SK-N-MC (cell line): ENCODE results near the gene RALA.

Experiments
- DNase-seq: peaks from one replicate; pipeline ENCODE4 v3.0.0-alpha.2; 2011; ENCODE audit warnings: low read depth, low spot score
- H3K27ac ChIP-seq: fragments of 200-600 bp; sonication (generic); 2 replicates; pipeline ENCODE4 v1.5.1; 2016; ENCODE audit warnings: mixed run types
- H3K36me3 ChIP-seq: fragments of 200-600 bp; sonication (generic); 2 replicates; pipeline ENCODE4 v1.6.1; 2017; ENCODE audit warnings: antibody characterized with exemption, low read length, mixed read lengths; ENCODE audit not compliant: insufficient read depth
- H3K4me3 ChIP-seq: fragments of 200-600 bp; sonication (generic); 2 replicates; pipeline ENCODE4 v1.5.1; 2016
- H3K9ac ChIP-seq: fragments of 200-600 bp; sonication (generic); 2 replicates; pipeline ENCODE4 v1.8.0; 2017; ENCODE audit warnings: mixed run types, mixed read lengths; ENCODE audit not compliant: insufficient read length
- H3K9me3 ChIP-seq: fragments of 200-600 bp; sonication (generic); 2 replicates; pipeline ENCODE4 v1.6.1; 2017; ENCODE audit warnings: low read depth, mild to moderate bottlenecking, antibody characterized with exemption, low read length, moderate library complexity, mixed read lengths
- EZH2 ChIP-seq: fragments of 200-600 bp; sonication (generic); IDR thresholded peaks from one replicate; pipeline ENCODE4 v1.6.1; 2017; ENCODE audit warnings: antibody characterized with exemption
- FOXP2 ChIP-seq: optimal IDR thresholded peaks from 2 replicates; pipeline ENCODE3; 2011; ENCODE audit warnings: mild to moderate bottlenecking, moderate library complexity; ENCODE audit not compliant: insufficient read depth; ENCODE audit errors: extremely low read length, control extremely low read depth
- POLR2AphosphoS5 ChIP-seq: IDR thresholded peaks from 2 replicates; pipeline ENCODE4 v1.6.1; 2012; ENCODE audit warnings: mild to moderate bottlenecking, low read depth, low read length, borderline replicate concordance

RALA gene

DNA sequence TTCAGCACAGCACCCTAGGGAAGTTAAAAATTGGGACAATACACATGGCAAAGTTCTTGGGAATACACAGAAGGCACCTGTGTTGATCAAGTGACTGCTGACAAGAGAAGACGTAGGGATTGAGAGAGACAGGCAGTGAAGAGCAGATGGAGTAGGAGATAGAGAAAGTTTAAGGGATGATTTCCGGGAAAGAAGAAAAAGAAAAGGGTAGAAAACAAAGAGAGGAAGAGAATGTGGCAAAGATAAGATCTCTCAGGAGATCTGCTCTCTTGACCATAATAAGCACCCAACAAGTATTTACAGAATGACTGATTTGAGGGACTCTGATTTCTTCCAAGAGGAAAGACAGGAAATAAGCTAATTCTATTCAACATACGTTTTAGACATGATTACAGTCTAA lies 15.1 kb upstream of the RALA start:
- Histone ChIP-seq H3K4me3 (peak overlapping the region; percentile 36), H3K9me3 (no peaks in the 10 kb centered on the region), H3K9ac (no peak overlapping the region), H3K27ac (peak overlapping the region; percentile 74; the same call in 1 of the 2 replicates), H3K36me3 (no peaks in the 10 kb centered on the region)
- DNase-seq: no peak
- TF ChIP-seq POLR2AphosphoS5 (peak; percentile 13; the same call in 1 of the 2 replicates), FOXP2 (no peak), EZH2 (no peak)

DNA sequence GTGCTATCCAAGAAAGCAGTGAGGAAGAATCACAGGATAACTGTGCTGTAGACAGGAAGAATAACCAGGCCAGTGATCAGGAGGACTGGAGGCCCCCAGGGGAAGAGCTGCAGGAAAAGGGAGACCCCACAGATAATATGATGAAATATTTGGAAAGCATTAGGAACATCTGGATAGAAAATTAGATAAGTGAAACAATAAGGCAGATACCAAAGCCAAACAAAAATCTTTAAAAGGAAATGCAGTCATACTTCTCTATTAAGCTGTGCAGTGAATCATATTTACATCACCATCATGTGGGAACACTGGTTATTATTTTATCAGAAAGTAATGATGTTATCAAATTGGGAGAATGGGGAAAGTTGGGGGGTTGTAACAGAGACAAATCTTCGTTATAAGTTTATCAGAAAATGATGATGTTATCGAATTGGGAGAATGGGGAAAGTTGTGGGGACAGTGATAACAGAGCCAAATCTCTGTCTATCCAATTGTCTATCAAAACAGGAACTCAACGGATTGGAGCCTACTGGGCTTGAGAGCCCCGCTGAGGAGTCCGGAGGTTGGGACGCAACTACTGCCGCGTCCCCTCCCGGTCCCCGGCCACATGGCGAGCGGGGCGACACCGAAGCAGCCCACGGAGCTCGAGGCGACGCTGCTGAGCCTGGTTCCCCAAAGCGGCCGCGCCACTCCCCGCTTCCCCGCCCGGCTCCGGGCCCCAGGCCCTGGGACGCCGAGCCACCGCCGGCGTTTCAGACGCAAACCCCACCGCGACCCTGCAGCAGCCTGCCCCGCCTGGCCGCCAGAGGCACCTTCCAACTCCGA lies 14.0 kb upstream of the RALA start:
- Histone ChIP-seq H3K9me3 (no peaks in the 10 kb centered on the region), H3K36me3 (no peaks in the 10 kb centered on the region), H3K27ac (peak overlapping the region; percentile 74), H3K4me3 (peak overlapping the region; percentile 36; the same call in 1 of the 2 replicates), H3K9ac (peak overlapping the region; percentile 54)
- TF ChIP-seq EZH2 (no peak), FOXP2 (no peak), POLR2AphosphoS5 (no peak)
- DNase-seq: no peak

DNA sequence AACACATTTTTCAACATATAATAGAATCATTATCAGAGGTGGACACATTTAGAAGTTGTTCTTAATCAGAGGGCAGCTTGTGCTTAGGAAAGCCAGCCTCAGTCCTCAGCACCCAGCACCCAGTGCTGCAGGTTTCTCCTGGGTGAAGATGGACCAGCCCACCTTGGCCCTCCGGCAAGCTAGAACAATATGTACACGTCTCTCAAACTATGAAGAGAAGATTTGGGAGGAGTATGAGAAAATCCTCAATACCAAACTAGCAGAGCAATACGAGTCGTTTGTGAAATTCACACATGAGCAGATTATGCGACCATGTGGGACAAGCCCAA lies 13.5 kb upstream of the RALA start:
- Histone ChIP-seq H3K9ac (no peak overlapping the region), H3K36me3 (no peaks in the 10 kb centered on the region), H3K9me3 (no peaks in the 10 kb centered on the region), H3K27ac (no peak overlapping the region), H3K4me3 (no peak overlapping the region)
- DNase-seq: no peak
- TF ChIP-seq EZH2 (no peak), FOXP2 (no peak), POLR2AphosphoS5 (no peak)

DNA sequence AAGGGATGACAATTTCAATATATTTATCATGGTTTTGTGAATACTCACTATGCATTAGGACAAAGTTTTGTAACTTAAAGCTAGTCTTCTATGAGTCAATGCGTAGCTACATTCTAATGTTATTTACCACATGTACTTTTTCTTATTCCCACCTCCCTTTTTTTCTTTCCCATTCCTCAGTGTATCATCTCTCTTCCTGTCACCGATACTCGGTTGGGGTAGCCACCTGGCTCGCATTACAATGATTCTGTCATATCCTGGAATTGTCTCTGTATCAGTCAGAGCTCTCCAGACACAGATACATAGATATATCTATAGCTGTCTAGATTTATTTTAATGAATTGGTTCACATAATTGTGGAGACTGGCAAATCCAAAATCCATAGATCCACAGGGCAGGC lies 9.8 kb upstream of the RALA start:
- Histone ChIP-seq H3K9me3 (no peaks in the 10 kb centered on the region), H3K9ac (no peak overlapping the region), H3K36me3 (no peaks in the 10 kb centered on the region), H3K27ac (no peak overlapping the region), H3K4me3 (no peak overlapping the region)
- TF ChIP-seq POLR2AphosphoS5: no peak
- TF ChIP-seq EZH2: no peak
- TF ChIP-seq FOXP2: no peak
- DNase-seq: no peak

DNA sequence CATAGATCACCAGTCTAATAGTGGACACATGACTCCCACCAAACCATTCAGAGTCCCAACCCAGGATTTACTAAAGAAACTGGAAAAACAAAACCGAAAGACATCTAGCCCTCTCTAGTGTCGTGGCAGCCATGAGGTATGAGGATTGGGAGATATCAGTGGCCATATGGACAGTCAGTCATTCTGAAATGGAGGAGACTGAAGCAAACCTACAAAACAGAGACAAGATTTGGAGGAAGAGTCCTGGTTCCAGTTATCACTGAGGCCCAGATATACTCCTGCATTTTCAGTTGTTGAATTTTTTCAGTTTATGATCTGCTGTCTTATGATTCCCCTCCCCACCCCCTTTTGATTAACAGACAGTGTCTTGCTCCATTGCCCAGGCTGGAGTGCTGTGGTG lies 9.1 kb upstream of the RALA start:
- no peak overlapping the region for H3K4me3 ChIP-seq
- TF ChIP-seq EZH2 (no peak), FOXP2 (no peak), POLR2AphosphoS5 (no peak)
- H3K9me3 ChIP-seq: no peaks in the 10 kb centered on the region
- H3K36me3 ChIP-seq: no peaks in the 10 kb centered on the region
- no peak for DNase-seq
- H3K9ac ChIP-seq: no peak overlapping the region
- no peak overlapping the region for H3K27ac ChIP-seq

DNA sequence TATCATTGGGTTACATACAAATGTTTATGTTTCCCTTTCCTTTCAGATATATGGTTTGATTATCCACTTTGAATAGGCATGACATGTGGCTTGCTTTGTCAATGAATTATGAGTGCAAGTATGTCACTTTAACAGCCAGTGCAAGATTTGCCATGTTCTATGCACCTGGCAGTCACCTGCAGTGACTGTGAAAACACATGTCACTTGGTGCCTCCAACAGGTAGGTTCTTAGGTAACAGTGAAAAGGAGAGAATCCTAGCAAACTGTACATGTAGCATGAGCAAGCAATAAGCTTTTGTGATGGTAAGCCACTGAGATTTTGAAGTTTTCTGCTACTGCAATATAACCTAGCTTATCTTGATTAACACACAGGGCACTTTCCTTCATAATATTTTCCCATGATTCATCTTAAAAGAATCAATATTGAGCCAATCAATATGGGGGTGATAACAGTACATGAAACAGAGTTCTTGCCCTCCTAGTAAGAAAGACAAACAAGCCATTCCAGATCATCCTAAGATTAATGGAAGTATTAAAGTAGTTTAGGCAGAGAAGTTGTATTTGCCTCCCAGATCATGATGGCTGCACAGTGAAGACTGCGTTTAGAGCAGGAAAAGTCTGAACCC lies 7.9 kb upstream of the RALA start:
- DNase-seq: no peak
- no peaks in the 10 kb centered on the region for H3K36me3 ChIP-seq
- TF ChIP-seq FOXP2: no peak
- no peak for TF ChIP-seq EZH2
- no peak for TF ChIP-seq POLR2AphosphoS5
- no peak overlapping the region for H3K9ac ChIP-seq
- H3K27ac ChIP-seq: no peak overlapping the region
- H3K4me3 ChIP-seq: no peak overlapping the region
- H3K9me3 ChIP-seq: no peaks in the 10 kb centered on the region

DNA sequence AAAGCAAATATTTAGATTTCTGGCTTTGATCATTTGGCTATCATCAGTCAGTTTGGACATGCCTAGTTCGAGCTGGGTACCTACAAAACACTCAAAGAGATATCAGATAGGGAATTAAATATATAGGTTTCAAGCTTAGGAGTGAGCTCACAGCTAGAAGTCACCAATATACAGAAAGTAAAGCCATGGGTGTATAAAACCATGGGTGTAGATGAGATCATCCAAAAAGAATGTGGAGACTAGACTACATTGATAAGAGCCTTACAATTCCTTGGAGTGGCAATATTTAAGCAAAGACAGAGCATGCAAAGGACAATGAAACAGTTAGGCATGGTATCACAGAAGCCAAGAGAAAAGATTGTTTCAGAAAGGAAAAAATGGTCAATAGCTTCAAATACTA lies 7.2 kb upstream of the RALA start:
- no peak overlapping the region for H3K27ac ChIP-seq

DNA sequence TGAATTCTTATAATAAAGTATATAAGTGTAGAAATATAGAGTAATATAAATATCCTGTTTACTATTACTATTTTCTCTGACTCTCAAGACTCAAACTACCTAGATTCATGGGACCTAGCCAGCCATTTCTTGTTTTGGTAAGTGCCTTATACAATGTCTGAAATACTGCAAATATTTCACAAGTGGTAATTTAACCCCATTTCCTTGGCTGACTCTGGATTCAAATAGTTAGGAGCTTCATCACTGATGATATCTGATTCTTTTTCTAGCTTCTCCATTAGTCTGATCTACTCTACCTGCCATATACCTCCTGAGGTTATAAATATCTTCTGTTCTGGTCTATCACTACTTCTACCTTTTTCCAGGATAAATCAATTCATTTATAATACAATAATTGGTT lies 6.4 kb upstream of the RALA start:
- TF ChIP-seq EZH2 (no peak), FOXP2 (no peak), POLR2AphosphoS5 (no peak)
- H3K9me3 ChIP-seq: no peaks in the 10 kb centered on the region
- no peaks in the 10 kb centered on the region for H3K36me3 ChIP-seq
- H3K4me3 ChIP-seq: no peak overlapping the region
- DNase-seq: no peak
- no peak overlapping the region for H3K9ac ChIP-seq
- H3K27ac ChIP-seq: no peak overlapping the region

More for the DNA sequence above, 7.2 kb upstream of the RALA start:
- TF ChIP-seq EZH2 (no peak), POLR2AphosphoS5 (no peak), FOXP2 (no peak)
- Histone ChIP-seq H3K9ac (no peak overlapping the region), H3K4me3 (no peak overlapping the region), H3K36me3 (no peaks in the 10 kb centered on the region), H3K9me3 (no peaks in the 10 kb centered on the region)
- no peak for DNase-seq
